ENCODE measurements around the gene PTPRJ. TPM values are rescaled to one million over a fixed set of nuclear protein-coding genes. Genes with fewer than 3 reads are reported as not detected.

PTPRJ gene
- total and polyA plus RNA-seq, 2 donors (not counting 3 experiments of a cell fraction or from before 2014, with no cell fraction given), result 3.1 to 7.7 TPM

GRCh38 chr11:48002561-48002960 is 22.2 kb downstream of the PTPRJ start:
- Histone ChIP-seq H3K9ac (replicated peaks; ENCODE audit: extremely low read depth, insufficient read depth, low read length) (no peak overlapping the region), H3K27ac (ENCODE audit: insufficient read depth, low read depth, low read length) (no peak overlapping the region), H3K9me3 (replicated peaks; ENCODE audit: control insufficient read depth, insufficient read depth, low read length) (no peaks in the 10 kb centered on the region), H3K4me2 (ENCODE audit: insufficient read depth, low read length) (no peak overlapping the region), H3K27me3 (ENCODE audit: control insufficient read depth in 2 of 2, insufficient read depth in 2 of 2, low read length in 2 of 2) (no peaks in the 10 kb centered on the region), H3K79me2 (ENCODE audit: control insufficient read depth, insufficient read depth, low read length) (no peaks in the 10 kb centered on the region), H3K4me3 (replicated peaks in 1 of 3; ENCODE audit: insufficient read depth in 1 of 3, low read depth in 1 of 3, low read length in 3 of 3) (no peak overlapping the region), H3K4me1 (ENCODE audit: control insufficient read depth, extremely low read depth, insufficient read depth, low read length) (no peaks in the 10 kb centered on the region), H3K9me1 (replicated peaks; ENCODE audit: control insufficient read depth, extremely low read depth, insufficient read depth, low read length) (no peaks in the 10 kb centered on the region), H3K36me3 (ENCODE audit: control insufficient read depth in 2 of 2, extremely low read depth in 1 of 2, insufficient read depth in 2 of 2, low read length in 2 of 2) (no peaks in the 10 kb centered on the region), H4K20me1 (replicated peaks; ENCODE audit: control insufficient read depth, extremely low read depth, insufficient read depth, low read length) (no peaks in the 10 kb centered on the region), H2AFZ (ENCODE audit: low read depth, low read length) (no peak overlapping the region)
- CTCF ChIA-PET, result interaction anchor here (1.1 to 1.3 kb wide), 4 partner anchors 19 to 107 kb away, joined by 3 to 4 read pairs (median 4); no protein-coding TSS in a partner anchor
- TF ChIP-seq FOS (IDR thresholded peaks at IDR 0.05; ENCODE audit: borderline replicate concordance, insufficient read depth, low read length), result no peak
- TF ChIP-seq POLR2AphosphoS5 (IDR thresholded peaks at IDR 0.05; ENCODE audit: insufficient read depth, low read depth, low read length), result no peak
- no peak for TF ChIP-seq JUN (IDR thresholded peaks at IDR 0.05; ENCODE audit: borderline replicate concordance, insufficient read depth, insufficient read length, low read depth)
- TF ChIP-seq MAX (IDR thresholded peaks at IDR 0.05; ENCODE audit: insufficient read depth, insufficient read length), result no peak
- TF ChIP-seq POLR2A (IDR thresholded peaks at IDR 0.05; ENCODE audit: low read depth, low read length), result no peak
- dilution Hi-C loops (cut with MboI; ENCODE audit: extremely low pct_ligation_motif_present, low sequenced_read_pairs), result no loop called here
- POLR2A ChIA-PET, result no interaction called here
- intact Hi-C loops (cut with micrococcal nuclease), result no loop called here
- DNase-seq (ENCODE audit: low read depth, low spot score) (no peak), FAIRE-seq (no peak)
- no TSS peak for BruUV-seq (replicated peaks)

- no peaks in the 10 kb centered on the region for H3K9me3 ChIP-seq (replicated peaks; ENCODE audit: control insufficient read depth, insufficient read depth, low read length)
- intact Hi-C loops (cut with micrococcal nuclease), result no loop called here
- no peak overlapping the region for H3K9ac ChIP-seq (replicated peaks; ENCODE audit: extremely low read depth, insufficient read depth, low read length)
- no peaks in the 10 kb centered on the region for H3K4me1 ChIP-seq (ENCODE audit: control insufficient read depth, extremely low read depth, insufficient read depth, low read length)
- no peak overlapping the region for H3K4me2 ChIP-seq (ENCODE audit: insufficient read depth, low read length)
- FAIRE-seq, result no peak
- no peak overlapping the region for H2AFZ ChIP-seq (ENCODE audit: low read depth, low read length)
- no peak overlapping the region for H3K27ac ChIP-seq (ENCODE audit: insufficient read depth, low read depth, low read length)
- no peaks in the 10 kb centered on the region for H3K36me3 ChIP-seq (ENCODE audit: control insufficient read depth in 2 of 2, extremely low read depth in 1 of 2, insufficient read depth in 2 of 2, low read length in 2 of 2)
- dilution Hi-C loops (cut with MboI; ENCODE audit: extremely low pct_ligation_motif_present, low sequenced_read_pairs), result no loop called here
- POLR2A ChIA-PET, result no interaction called here
- H3K27me3 ChIP-seq (ENCODE audit: control insufficient read depth in 2 of 2, insufficient read depth in 2 of 2, low read length in 2 of 2), result no peaks in the 10 kb centered on the region
- no peak for TF ChIP-seq EZH2 (IDR thresholded peaks at IDR 0.05; ENCODE audit: borderline replicate concordance, low read depth, low read length, severe bottlenecking)
- no peak for TF ChIP-seq MAX (IDR thresholded peaks at IDR 0.05; ENCODE audit: insufficient read depth, insufficient read length)
- TF ChIP-seq POLR2AphosphoS5 (IDR thresholded peaks at IDR 0.05; ENCODE audit: insufficient read depth, low read depth, low read length), result no peak
- TF ChIP-seq, protein P1, sequence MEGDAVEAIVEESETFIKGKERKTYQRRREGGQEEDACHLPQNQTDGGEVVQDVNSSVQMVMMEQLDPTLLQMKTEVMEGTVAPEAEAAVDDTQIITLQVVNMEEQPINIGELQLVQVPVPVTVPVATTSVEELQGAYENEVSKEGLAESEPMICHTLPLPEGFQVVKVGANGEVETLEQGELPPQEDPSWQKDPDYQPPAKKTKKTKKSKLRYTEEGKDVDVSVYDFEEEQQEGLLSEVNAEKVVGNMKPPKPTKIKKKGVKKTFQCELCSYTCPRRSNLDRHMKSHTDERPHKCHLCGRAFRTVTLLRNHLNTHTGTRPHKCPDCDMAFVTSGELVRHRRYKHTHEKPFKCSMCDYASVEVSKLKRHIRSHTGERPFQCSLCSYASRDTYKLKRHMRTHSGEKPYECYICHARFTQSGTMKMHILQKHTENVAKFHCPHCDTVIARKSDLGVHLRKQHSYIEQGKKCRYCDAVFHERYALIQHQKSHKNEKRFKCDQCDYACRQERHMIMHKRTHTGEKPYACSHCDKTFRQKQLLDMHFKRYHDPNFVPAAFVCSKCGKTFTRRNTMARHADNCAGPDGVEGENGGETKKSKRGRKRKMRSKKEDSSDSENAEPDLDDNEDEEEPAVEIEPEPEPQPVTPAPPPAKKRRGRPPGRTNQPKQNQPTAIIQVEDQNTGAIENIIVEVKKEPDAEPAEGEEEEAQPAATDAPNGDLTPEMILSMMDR (IDR thresholded peaks at IDR 0.05; ENCODE audit: extremely low read depth in 1 of 2, insufficient read depth in 1 of 2, low read depth in 1 of 2, low read length in 2 of 2), result no peak
- TF ChIP-seq GATA2 (IDR thresholded peaks at IDR 0.05; ENCODE audit: insufficient read depth, insufficient read length, low read depth, low read length), result no peak
- TF ChIP-seq MYC (IDR thresholded peaks at IDR 0.05; ENCODE audit: low read depth, low read length), result no peak
- no peak overlapping the region for H3K4me3 ChIP-seq (replicated peaks in 1 of 3; ENCODE audit: insufficient read depth in 1 of 3, low read depth in 1 of 3, low read length in 3 of 3)
- H4K20me1 ChIP-seq (replicated peaks; ENCODE audit: control insufficient read depth, extremely low read depth, insufficient read depth, low read length), result no peaks in the 10 kb centered on the region
- CTCF ChIA-PET, result interaction anchor here (0.5 to 1.5 kb wide), 2 partner anchors 65 to 106 kb away, joined by 3 read pairs; no protein-coding TSS in a partner anchor
- H3K9me1 ChIP-seq (replicated peaks; ENCODE audit: control insufficient read depth, extremely low read depth, insufficient read depth, low read length), result no peaks in the 10 kb centered on the region
- no peak for DNase-seq (ENCODE audit: low read depth, low spot score)
- BruUV-seq (replicated peaks), result no TSS peak
- H3K79me2 ChIP-seq (ENCODE audit: control insufficient read depth, insufficient read depth, low read length), result no peaks in the 10 kb centered on the region
Measured at GRCh38 chr11:48003926-48004325, 23.6 kb downstream of the PTPRJ start.

Measured in endothelial cell of umbilical vein (primary cell).